K562 (cell line): Measurements from ENCODE around the gene POLRMT.

Source experiments
- CBFB ChIP-seq: sonication (generic); formaldehyde crosslinking; IDR thresholded peaks from 2 replicates; pipeline ENCODE4 v1.4.0; 2020; ENCODE audit warnings: mild to moderate bottlenecking, missing genetic modification reagents
- CREB1 ChIP-seq, 2 experiments: sonication (generic) in 1 of 2; formaldehyde crosslinking in 1 of 2; IDR thresholded peaks; 2 replicates each; pipeline versions ENCODE4 v1.6.1 to v1.8.0; 2012 to 2022; ENCODE audit warnings: inconsistent platforms in 1 of 2, mild to moderate bottlenecking in 1 of 2, missing genetic modification reagents in 1 of 2, moderate library complexity in 1 of 2
- HDAC6 ChIP-seq: IDR thresholded peaks from 2 replicates; pipeline ENCODE4 v1.6.1; 2012; ENCODE audit warnings: low read depth, mild to moderate bottlenecking, control low read depth, inconsistent platforms, low read length, moderate library complexity
- POLR2AphosphoS5 ChIP-seq: IDR thresholded peaks from 2 replicates; pipeline ENCODE4 v1.6.1; 2011; ENCODE audit warnings: mild to moderate bottlenecking, low read depth, low read length, moderate library complexity; ENCODE audit not compliant: control insufficient read depth, insufficient read depth
- POLR3G ChIP-seq: IDR thresholded peaks from 2 replicates; pipeline ENCODE4 v1.6.1; 2011; ENCODE audit not compliant: insufficient read length, insufficient replicate concordance; ENCODE audit errors: extremely low read depth
- RBM34 ChIP-seq: fragments of 200-400 bp; formaldehyde crosslinking; IDR thresholded peaks from 2 replicates; pipeline ENCODE4 v1.6.1; 2018; ENCODE audit warnings: low read length, borderline replicate concordance; ENCODE audit not compliant: insufficient read depth
- SRF ChIP-seq, 2 experiments: fragments of 250-450, 450-650 bp in 1 of 2; sonication (Bioruptor Pico) in 1 of 2; sonication (generic) in 1 of 2; formaldehyde crosslinking; IDR thresholded peaks; 2 replicates each; pipeline versions ENCODE4 v1.5.0 to v1.5.1; 2020 to 2022; ENCODE audit warnings: mild to moderate bottlenecking in 1 of 2, missing genetic modification reagents in 1 of 2
- SUPT5H ChIP-seq: fragments of 450-650 bp; IDR thresholded peaks from 2 replicates; pipeline ENCODE4 v1.6.1; 2016
- TCF7 ChIP-seq: sonication (generic); IDR thresholded peaks from 2 replicates; pipeline ENCODE4 v1.6.1; 2016; ENCODE audit warnings: antibody characterized with exemption, borderline replicate concordance
- ZNF197 ChIP-seq: fragments of 200-800 bp; sonication (Bioruptor generic); IDR thresholded peaks from 2 replicates; pipeline ENCODE4 v1.6.1; 2016; ENCODE audit warnings: low read depth, missing genetic modification characterization, missing compliant biosample characterization
- ZNF668 ChIP-seq: fragments of 250-450 bp; sonication (Bioruptor Pico); IDR thresholded peaks from 2 replicates; pipeline ENCODE4 v1.8.0; 2022; ENCODE audit warnings: mild to moderate bottlenecking, inconsistent platforms
- TF ChIP-seq, protein P1 (sequence below), 3 experiments: IDR thresholded peaks in 2 of 3; conservative IDR thresholded peaks in 1 of 3; 2 replicates each; pipeline ENCODE4 v1.5.1; 2011 to 2012; ENCODE audit warnings: low read length in 3 of 3, mild to moderate bottlenecking in 3 of 3, control low read depth in 2 of 3, improper control_type of control experiment in 1 of 3, inconsistent platforms in 1 of 3, low read depth in 1 of 3, mixed read lengths in 1 of 3, moderate library complexity in 1 of 3; ENCODE audit not compliant: insufficient read depth in 2 of 3
- TF ChIP-seq, protein P2 (sequence below): sonication (generic); formaldehyde crosslinking; IDR thresholded peaks from 2 replicates; pipeline ENCODE4 v1.8.1; 2023; ENCODE audit warnings: mild to moderate bottlenecking, missing genetic modification reagents, moderate library complexity

GRCh38 chr19:658059-658839 is 24.9 kb upstream of the POLRMT start:
- TF ChIP-seq ZNF668 (CRISPR knock-in tag) (no peak), ZNF197 (CRISPR knock-in tag) (no peak), HDAC6 (no peak), RBM34 (no peak), SUPT5H (no peak), TCF7 (no peak), POLR2AphosphoS5 (no peak), SRF (CRISPR knock-in tag; IDR thresholded peaks at IDR 0.05) (no peak), CBFB (CRISPR knock-in tag) (no peak), POLR3G (no peak), CREB1 (IDR thresholded peaks at IDR 0.05) (no peak), CREB1 (CRISPR knock-in tag; IDR thresholded peaks at IDR 0.05) (no peak)
- TF ChIP-seq, protein P1, sequence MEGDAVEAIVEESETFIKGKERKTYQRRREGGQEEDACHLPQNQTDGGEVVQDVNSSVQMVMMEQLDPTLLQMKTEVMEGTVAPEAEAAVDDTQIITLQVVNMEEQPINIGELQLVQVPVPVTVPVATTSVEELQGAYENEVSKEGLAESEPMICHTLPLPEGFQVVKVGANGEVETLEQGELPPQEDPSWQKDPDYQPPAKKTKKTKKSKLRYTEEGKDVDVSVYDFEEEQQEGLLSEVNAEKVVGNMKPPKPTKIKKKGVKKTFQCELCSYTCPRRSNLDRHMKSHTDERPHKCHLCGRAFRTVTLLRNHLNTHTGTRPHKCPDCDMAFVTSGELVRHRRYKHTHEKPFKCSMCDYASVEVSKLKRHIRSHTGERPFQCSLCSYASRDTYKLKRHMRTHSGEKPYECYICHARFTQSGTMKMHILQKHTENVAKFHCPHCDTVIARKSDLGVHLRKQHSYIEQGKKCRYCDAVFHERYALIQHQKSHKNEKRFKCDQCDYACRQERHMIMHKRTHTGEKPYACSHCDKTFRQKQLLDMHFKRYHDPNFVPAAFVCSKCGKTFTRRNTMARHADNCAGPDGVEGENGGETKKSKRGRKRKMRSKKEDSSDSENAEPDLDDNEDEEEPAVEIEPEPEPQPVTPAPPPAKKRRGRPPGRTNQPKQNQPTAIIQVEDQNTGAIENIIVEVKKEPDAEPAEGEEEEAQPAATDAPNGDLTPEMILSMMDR (IDR thresholded peaks at IDR 0.05 in 2 of 3, conservative IDR thresholded peaks at IDR 0.05 in 1 of 3; ENCODE audit: insufficient read depth in 2 of 3, low read depth in 1 of 3, low read length in 3 of 3) = no peak
- TF ChIP-seq, protein P2, sequence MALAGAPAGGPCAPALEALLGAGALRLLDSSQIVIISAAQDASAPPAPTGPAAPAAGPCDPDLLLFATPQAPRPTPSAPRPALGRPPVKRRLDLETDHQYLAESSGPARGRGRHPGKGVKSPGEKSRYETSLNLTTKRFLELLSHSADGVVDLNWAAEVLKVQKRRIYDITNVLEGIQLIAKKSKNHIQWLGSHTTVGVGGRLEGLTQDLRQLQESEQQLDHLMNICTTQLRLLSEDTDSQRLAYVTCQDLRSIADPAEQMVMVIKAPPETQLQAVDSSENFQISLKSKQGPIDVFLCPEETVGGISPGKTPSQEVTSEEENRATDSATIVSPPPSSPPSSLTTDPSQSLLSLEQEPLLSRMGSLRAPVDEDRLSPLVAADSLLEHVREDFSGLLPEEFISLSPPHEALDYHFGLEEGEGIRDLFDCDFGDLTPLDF (CRISPR knock-in tag) = no peak
